Measurements from ENCODE around the gene OGFOD1.
A peak's percentile ranks its signal among the peaks of the same experiment; 100 is the strongest.
"Not testable (repeated sequence)": the region's sequence is repeated elsewhere in the genome, so short reads cannot be mapped to it uniquely, and the experiment has no call there.

OGFOD1 gene

GRCh38 chr16:56481468-56482122, 30.2 kb downstream of the OGFOD1 start:
- DNase-seq = no peak

DNA sequence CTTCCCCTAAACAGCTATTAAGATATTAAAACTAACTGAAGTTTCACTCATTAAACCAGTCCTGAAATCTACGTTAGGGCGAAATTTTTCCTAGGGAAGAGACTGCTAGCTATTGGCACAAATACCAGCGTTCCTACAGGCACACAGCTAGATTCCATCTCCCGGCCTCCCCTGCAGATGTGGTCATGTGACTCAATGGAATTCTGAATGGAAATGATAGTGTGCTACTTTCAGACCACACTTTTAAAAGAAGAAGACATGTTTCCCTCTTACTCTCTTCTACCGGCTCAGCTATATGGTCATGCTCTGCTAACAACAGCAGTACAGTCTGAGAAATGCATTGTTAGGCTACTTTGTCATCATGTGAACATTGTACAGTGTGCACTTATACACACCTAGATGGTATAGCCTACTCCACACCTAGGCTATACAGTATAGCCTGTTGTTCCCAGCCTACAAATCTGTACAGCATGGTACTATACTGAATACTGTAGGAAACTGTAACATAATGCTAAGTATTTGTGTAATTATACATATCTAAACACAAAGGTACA, 31.4 kb downstream of the OGFOD1 start:
- DNase-seq = no peak

GRCh38 chr16:56483394-56483793, 32.0 kb downstream of the OGFOD1 start:
- DNase-seq = no peak

- DNase-seq = no peak
Observed at GRCh38 chr16:56488035-56488434, 36.7 kb downstream of the OGFOD1 start.

- DNase-seq = not testable (repeated sequence)
Observed at GRCh38 chr16:56488868-56489267, 37.5 kb downstream of the OGFOD1 start.

GRCh38 chr16:56491657-56492261, 40.4 kb downstream of the OGFOD1 start:
- no peak for DNase-seq

GRCh38 chr16:56493126-56493525, 41.8 kb downstream of the OGFOD1 start:
- no peak for DNase-seq

- no peak for DNase-seq
Observed at GRCh38 chr16:56493815-56494214, 42.5 kb downstream of the OGFOD1 start.

DNA sequence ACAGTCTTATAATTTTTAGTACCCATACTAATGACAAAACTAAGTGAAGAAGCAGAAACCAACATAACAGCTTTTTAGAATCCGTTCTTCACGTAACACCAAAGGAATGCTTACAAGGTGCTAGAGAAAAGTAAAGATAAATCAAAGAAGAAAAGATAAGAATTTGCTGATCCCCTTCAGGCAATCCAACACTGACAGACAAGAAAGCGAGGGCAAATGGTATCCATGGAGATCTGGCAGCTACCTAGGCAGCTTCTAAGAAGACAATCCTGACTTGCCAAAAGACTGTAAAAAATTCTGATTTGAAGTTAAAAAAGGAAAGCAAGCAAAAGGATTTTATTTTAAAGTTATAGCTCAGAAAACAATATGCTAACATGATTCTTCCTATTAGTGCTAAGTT, 53.8 kb downstream of the OGFOD1 start:
- no peak for DNase-seq

DNA sequence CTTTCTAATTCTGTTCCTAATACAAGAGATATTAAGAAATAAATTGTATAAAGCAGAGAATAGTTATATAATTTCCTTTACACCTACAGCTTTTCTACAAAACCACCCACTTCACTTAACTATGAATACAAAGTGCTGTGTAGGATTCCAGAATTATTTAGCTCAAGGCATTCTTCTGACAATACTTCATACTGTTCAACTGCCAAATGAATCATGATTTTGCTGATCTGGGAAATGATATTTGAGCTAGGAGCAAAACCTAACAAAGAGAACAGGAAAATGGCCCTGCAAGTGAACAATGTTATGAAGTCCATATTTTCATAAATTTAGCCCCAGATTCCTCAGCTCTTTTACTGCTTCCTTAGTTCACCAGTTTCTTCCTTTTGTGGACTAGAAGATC, 55.6 kb downstream of the OGFOD1 start:
- DNase-seq = no peak

- DNase-seq = no peak
Observed at GRCh38 chr16:56510544-56510943, 59.2 kb downstream of the OGFOD1 start.

DNA sequence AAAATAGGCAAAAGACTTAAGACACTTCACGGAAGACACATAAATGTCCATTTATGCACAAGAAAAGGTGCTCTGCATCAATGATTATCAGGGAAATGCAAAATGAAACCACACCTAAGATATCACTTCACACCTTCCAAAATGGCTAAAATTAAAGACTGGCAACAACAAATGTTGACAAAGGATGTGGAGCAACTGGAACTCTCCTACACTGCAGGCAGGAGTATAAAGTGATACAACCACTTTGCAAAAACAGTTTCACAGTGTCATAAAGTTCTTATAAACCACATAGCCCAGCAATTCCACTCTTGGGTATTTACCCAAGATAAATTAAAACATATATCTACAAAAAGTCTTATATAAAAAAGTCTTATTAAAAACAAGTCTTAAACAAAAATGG, 60.7 kb downstream of the OGFOD1 start:
- DNase-seq = no peak

GRCh38 chr16:56513091-56513490, 61.7 kb downstream of the OGFOD1 start:
- no peak for DNase-seq

DNA sequence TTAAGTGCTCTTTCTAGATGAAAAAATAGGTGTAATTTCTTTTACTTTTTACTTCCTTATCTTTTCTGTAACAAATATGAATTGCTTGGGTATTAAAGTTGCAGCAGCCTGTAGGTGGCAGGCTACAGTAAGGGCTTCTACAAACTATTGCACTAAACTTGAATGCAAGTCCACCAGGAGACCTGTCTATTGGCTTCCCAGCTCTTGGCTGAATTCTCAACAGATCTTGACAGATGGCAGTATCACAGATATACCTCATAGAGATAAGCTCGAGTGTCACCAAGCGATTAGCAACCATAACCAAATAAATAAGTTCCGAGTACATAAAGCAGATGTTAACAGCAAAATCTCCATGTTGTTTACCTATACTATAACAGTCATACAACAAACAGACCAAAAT, 62.6 kb downstream of the OGFOD1 start:
- peak; percentile 48 for DNase-seq

DNA sequence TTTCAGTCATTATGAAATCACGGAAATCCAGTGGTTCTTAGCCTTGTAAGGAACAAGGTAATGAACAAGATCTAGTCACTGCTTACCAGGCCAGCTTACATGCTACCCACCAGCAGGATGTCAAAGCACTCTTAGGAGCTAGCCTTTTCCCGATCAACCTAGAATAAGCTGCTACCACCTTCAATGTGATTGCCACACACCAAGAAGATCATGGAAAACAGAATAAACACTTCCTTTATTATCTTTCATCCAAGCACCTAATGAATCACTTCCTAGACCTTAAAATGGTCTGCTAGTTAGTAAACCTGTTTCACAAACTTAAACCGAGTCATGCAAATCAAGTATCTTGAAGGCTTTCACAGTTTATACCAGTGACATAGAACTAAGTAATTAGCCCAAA, 63.5 kb downstream of the OGFOD1 start:
- DNase-seq = no peak

- no peak for DNase-seq
Observed at GRCh38 chr16:56515665-56516064, 64.3 kb downstream of the OGFOD1 start.

- DNase-seq = no peak
Observed at GRCh38 chr16:56517206-56517605, 65.9 kb downstream of the OGFOD1 start.

DNA sequence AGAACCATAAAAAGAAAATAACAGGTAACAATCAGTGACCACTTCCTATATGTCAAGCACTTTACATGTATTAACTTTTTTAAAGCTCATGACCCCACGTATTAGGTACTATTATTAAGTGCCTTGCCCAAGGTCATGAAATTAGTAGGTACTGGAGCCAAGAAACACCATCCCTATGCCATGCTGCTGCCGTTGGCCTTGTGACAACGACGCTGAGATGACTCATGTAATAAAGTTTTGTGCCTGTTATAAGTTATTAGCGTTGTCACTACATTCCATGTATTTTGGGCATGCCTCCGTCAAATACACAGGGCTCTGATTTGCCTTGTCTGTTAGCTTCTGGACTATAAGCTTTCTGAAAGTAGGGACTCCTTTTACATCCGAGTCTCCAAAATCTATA, 67.1 kb downstream of the OGFOD1 start:
- no peak for DNase-seq

DNA sequence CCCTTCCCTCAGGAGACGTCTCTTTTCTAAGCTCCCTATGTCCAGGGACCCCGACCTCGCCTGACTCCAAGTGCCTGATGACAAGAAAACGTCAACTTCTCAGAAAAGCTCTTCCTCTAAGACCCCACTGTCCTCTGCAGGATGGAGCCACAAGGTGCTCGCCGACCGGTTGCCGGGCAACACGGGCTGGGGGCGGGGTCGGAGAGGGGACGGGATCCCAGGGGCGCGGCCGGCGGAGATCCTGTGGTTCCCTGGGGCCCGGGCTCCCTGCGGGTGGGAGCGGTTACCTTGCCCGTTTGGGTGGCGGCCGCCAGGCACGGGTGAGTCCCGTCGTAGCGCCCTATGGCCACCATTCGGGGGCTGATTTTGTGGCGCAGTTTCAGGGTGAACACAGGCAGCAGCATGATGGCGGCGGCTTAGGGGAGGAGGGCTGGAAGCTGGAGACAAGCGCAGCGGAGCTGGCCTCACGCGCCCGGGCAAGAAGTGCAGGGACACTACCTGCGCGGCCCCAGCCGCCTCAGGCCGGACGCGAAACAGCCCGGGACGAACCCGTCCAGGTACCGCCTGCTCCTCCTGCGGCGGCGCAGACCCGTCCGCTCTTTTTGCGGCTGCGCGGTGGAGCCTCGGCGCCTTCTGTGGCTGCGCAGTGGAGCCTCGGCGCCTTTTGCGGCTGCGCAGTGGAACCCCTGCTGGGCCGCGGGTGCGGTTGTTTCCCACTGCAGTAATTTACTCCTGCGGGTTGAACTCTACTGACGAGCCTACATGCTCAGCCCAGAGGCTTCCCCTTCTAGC, 68.3 kb downstream of the OGFOD1 start, which contains the start of gene BBS2:
Gene BBS2 (minus strand): TSS at position 566 of the 792 bp plus-strand sequence. CDS start 162 bp downstream, at position 404.
- peak; percentile 89 for DNase-seq

DNA sequence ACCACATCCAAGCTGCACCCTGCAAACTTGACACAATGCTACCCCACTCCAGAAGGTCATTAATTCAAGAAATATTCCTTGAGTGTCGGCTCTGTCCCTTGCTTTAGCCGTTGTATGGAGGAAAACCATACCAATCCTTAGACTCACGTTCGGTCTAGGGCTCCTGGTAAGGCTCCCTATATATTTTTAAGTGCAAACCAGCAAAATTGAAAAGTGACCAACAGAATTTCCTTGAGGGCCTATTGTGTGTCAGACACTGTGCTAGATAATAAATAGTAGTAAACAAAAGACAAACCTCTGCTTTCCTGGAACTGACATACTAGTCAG, 68.9 kb downstream of the OGFOD1 start:
- no peak for DNase-seq

GRCh38 chr16:56525236-56525635, 73.9 kb downstream of the OGFOD1 start:
- no peak for DNase-seq
